Smooth muscle cell (in vitro differentiated cells): ENCODE measurements around the gene KIRREL3. TPM values are rescaled to one million over a fixed set of nuclear protein-coding genes. Genes with fewer than 3 reads are reported as not detected.

ENCODE experiments used
- DNase-seq: peaks from one replicate; lab custom pipeline; 2025; ENCODE audit not compliant: unreplicated experiment; lab: John Stamatoyannopoulos, UW
- H2AFZ ChIP-seq: fragments of 200-600 bp; sonication (generic); 2 replicates; pipeline ENCODE4 v1.6.0; 2016; ENCODE audit warnings: antibody characterized with exemption, low read depth, mild to moderate bottlenecking
- H3F3A ChIP-seq: fragments of 200-600 bp; sonication (generic); 2 replicates; pipeline ENCODE4 v1.6.0; 2017; ENCODE audit warnings: antibody characterized with exemption, low read depth
- H3K27ac ChIP-seq: fragments of 200-600 bp; sonication (generic); 2 replicates; pipeline ENCODE4 v1.5.1; 2016; ENCODE audit warnings: low read depth, mild to moderate bottlenecking
- H3K27me3 ChIP-seq: fragments of 200-600 bp; sonication (generic); 2 replicates; pipeline ENCODE4 v1.6.1; 2016; ENCODE audit warnings: low read depth, mild to moderate bottlenecking
- H3K36me3 ChIP-seq: fragments of 200-600 bp; sonication (generic); 2 replicates; pipeline ENCODE4 v1.5.1; 2016; ENCODE audit warnings: low read depth
- H3K4me1 ChIP-seq: fragments of 200-600 bp; sonication (generic); 2 replicates; pipeline ENCODE4 v1.5.1; 2016; ENCODE audit warnings: low read depth
- H3K4me2 ChIP-seq: fragments of 200-600 bp; sonication (generic); 2 replicates; pipeline ENCODE4 v1.6.0; 2016; ENCODE audit warnings: mild to moderate bottlenecking
- H3K4me3 ChIP-seq: fragments of 200-600 bp; sonication (generic); 2 replicates; pipeline ENCODE4 v1.5.1; 2016; ENCODE audit warnings: mild to moderate bottlenecking
- H3K79me2 ChIP-seq: fragments of 200-600 bp; sonication (generic); 2 replicates; pipeline ENCODE4 v1.6.0; 2016; ENCODE audit warnings: low read depth, mild to moderate bottlenecking
- H3K9ac ChIP-seq: fragments of 200-600 bp; sonication (generic); 2 replicates; pipeline ENCODE4 v1.6.0; 2016; ENCODE audit warnings: low read depth
- H3K9me3 ChIP-seq: fragments of 200-600 bp; sonication (generic); replicated peaks from 2 replicates; pipeline ENCODE4 v1.5.1; 2016; ENCODE audit warnings: low read depth
- H4K20me1 ChIP-seq: fragments of 200-600 bp; sonication (generic); 2 replicates; pipeline ENCODE4 v1.6.0; 2016; ENCODE audit warnings: low read depth
- WGBS: methylation state at CpG from one replicate; pipeline ENCODE4 v1.1.7; 2016; ENCODE audit warnings: low lambda C conversion rate; 5-methylcytosine and 5-hydroxymethylcytosine counted together
- polyA plus RNA-seq: library from polyadenylated mRNA; unstranded; fragments of >200 nt; fragmentation: Nextera tagmentation; extraction: Ambion mirVana; gene quantifications from 2 replicates; pipeline ENCODE4 v1.2.1, GENCODE V29; 2016
- total RNA-seq: library from RNA; depleted of rRNA; stranded (reverse); fragments of >200 nt; gene quantifications from 2 replicates; pipeline ENCODE4 v1.2.3, GENCODE V29; 2014
- TF ChIP-seq, protein P1 (sequence below): fragments of 200-600 bp; sonication (generic); IDR thresholded peaks from 2 replicates; pipeline ENCODE4 v1.5.1; 2017; ENCODE audit warnings: borderline replicate concordance, mild to moderate bottlenecking, antibody characterized with exemption; ENCODE audit not compliant: insufficient read depth, poor library complexity, severe bottlenecking

The KIRREL3 gene
- total and polyA plus RNA-seq, 2 experiments from 2014 or later: 1.2 TPM; not detected in 1

DNA sequence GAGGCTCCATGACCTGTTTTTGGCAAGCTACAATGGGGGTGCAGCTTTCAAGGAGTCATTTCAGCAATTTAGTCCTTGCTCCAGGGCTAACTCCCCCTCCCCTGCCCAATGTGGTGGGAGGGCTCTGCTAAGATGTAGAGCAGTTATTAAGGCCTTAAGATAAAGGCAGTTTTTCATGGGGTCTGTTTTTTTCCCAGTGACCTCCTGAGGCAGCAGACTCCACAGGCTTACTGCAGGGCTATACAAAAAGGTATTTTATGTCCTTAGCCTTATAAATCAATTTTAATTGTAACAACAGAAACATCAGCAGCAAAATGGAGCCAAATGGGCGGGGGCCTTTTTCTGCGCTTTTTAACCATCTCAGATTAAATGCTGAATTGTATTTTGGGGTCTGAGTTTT is 192.3 kb downstream of the KIRREL3 start:
- Histone ChIP-seq H2AFZ (no peak overlapping the region), H3K9me3 (no peaks in the 10 kb centered on the region), H4K20me1 (no peaks in the 10 kb centered on the region), H3K27ac (no peak overlapping the region), H3K9ac (no peak overlapping the region), H3K27me3 (peaks cover 26% of the 10 kb centered on the region), H3F3A (no peaks in the 10 kb centered on the region), H3K79me2 (no peaks in the 10 kb centered on the region), H3K4me1 (no peaks in the 10 kb centered on the region), H3K36me3 (no peaks in the 10 kb centered on the region), H3K4me2 (no peak overlapping the region), H3K4me3 (no peak overlapping the region)
- no peak for DNase-seq
- TF ChIP-seq, protein P1, sequence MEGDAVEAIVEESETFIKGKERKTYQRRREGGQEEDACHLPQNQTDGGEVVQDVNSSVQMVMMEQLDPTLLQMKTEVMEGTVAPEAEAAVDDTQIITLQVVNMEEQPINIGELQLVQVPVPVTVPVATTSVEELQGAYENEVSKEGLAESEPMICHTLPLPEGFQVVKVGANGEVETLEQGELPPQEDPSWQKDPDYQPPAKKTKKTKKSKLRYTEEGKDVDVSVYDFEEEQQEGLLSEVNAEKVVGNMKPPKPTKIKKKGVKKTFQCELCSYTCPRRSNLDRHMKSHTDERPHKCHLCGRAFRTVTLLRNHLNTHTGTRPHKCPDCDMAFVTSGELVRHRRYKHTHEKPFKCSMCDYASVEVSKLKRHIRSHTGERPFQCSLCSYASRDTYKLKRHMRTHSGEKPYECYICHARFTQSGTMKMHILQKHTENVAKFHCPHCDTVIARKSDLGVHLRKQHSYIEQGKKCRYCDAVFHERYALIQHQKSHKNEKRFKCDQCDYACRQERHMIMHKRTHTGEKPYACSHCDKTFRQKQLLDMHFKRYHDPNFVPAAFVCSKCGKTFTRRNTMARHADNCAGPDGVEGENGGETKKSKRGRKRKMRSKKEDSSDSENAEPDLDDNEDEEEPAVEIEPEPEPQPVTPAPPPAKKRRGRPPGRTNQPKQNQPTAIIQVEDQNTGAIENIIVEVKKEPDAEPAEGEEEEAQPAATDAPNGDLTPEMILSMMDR: no peak
- 46% methylated on average over 2 of the region's 2 CpGs for WGBS

DNA sequence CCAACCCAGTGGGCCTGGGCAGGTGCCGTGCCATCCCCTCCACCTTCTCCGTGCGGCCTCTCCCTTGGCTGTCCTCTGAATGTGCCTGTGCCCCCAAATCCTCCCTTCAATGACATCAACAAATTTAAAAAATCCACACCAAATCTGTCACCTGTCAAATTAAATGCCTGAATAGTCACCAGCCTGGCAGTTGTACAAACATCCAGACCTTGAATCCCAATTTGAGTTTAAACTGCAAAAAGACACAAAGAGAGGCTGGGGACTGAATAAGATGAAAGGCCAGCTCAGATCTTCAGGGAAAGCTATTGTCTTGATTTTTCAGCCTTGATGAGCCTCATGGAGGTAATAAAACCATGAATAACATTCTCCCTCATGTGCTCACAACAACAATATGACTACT is 194.7 kb downstream of the KIRREL3 start:
- TF ChIP-seq, protein P1: no peak
- H3K27ac ChIP-seq: no peak overlapping the region
- no peaks in the 10 kb centered on the region for H3K4me1 ChIP-seq
- no peaks in the 10 kb centered on the region for H3K36me3 ChIP-seq
- H3K9ac ChIP-seq: no peak overlapping the region
- no peak for DNase-seq
- no peaks in the 10 kb centered on the region for H4K20me1 ChIP-seq
- H3K4me2 ChIP-seq: no peak overlapping the region
- H3K4me3 ChIP-seq: no peak overlapping the region
- no peak overlapping the region for H2AFZ ChIP-seq
- WGBS: 91% methylated on average over 3 of the region's 3 CpGs
- H3K27me3 ChIP-seq: peaks cover 39% of the 10 kb centered on the region
- no peaks in the 10 kb centered on the region for H3K79me2 ChIP-seq
- H3K9me3 ChIP-seq: no peaks in the 10 kb centered on the region
- no peaks in the 10 kb centered on the region for H3F3A ChIP-seq

DNA sequence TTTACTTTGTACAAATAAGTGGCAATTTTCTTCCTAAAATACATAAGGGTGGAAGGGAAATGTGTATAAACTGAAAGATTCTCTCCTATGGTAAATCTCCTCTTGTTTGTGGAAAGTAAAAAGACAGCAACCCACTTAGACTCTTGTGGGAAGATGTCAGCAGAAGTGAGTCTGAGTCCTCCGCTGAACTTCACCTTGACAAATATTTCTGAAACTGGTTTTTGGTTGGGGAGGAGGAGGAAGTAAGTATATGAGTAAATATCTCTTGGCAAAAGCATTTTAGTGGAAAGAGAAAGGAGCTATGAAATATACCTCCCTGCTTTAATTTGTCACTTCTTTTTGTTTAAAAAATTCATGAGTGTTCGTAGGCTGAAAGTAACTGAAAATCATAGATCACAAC is 196.2 kb downstream of the KIRREL3 start:
- no peaks in the 10 kb centered on the region for H3K9me3 ChIP-seq
- no peak overlapping the region for H3K4me3 ChIP-seq
- H3K4me1 ChIP-seq: no peaks in the 10 kb centered on the region
- H2AFZ ChIP-seq: no peak overlapping the region
- no peak overlapping the region for H3K9ac ChIP-seq
- H3K36me3 ChIP-seq: no peaks in the 10 kb centered on the region
- TF ChIP-seq, protein P1: no peak
- no peaks in the 10 kb centered on the region for H4K20me1 ChIP-seq
- H3K27ac ChIP-seq: no peak overlapping the region
- peaks cover 45% of the 10 kb centered on the region for H3K27me3 ChIP-seq
- no peaks in the 10 kb centered on the region for H3F3A ChIP-seq
- 94% methylated on average over 2 of the region's 2 CpGs for WGBS
- H3K4me2 ChIP-seq: no peak overlapping the region
- H3K79me2 ChIP-seq: no peaks in the 10 kb centered on the region
- DNase-seq: no peak

DNA sequence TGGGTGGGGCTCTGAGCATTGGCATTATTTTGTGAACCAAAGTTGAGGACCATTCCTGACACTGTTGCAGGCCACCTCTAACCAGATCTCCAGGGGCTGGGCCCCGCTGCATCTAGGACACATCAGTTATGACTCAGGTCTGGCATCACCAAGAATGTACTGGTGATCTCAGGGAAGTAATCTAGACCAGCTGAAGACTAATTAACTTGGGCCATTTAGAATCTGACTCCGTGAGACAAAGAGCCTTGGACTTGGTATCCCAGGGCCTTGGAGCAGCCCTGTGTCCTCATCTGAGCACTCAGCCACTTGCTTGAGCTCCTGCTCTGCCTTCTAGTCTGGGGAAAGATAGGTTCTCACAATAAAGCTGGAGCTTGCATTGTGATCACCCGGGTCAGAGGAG is 200.6 kb downstream of the KIRREL3 start:
- H3K4me3 ChIP-seq: no peak overlapping the region
- H3K79me2 ChIP-seq: no peaks in the 10 kb centered on the region
- no peak overlapping the region for H2AFZ ChIP-seq
- no peaks in the 10 kb centered on the region for H4K20me1 ChIP-seq
- no peak overlapping the region for H3K27ac ChIP-seq
- H3K27me3 ChIP-seq: peaks cover 48% of the 10 kb centered on the region
- H3K4me1 ChIP-seq: no peaks in the 10 kb centered on the region
- TF ChIP-seq, protein P1: no peak
- no peaks in the 10 kb centered on the region for H3K36me3 ChIP-seq
- no peak overlapping the region for H3K9ac ChIP-seq
- no peaks in the 10 kb centered on the region for H3F3A ChIP-seq
- no peak overlapping the region for H3K4me2 ChIP-seq
- no peak for DNase-seq
- WGBS: 65% methylated on average over 3 of the region's 3 CpGs
- H3K9me3 ChIP-seq: no peaks in the 10 kb centered on the region
